Loucy (cell line): ENCODE data around the gene TMSB10.

ENCODE experiments used
- H2AFZ ChIP-seq: fragments of 200-600 bp; sonication (generic); 2 replicates; pipeline ENCODE4 v1.6.0; 2016; ENCODE audit warnings: antibody characterized with exemption, mild to moderate bottlenecking, low read length, moderate library complexity
- H3F3A ChIP-seq: fragments of 200-600 bp; 2 replicates; pipeline ENCODE4 v1.6.0; 2016; ENCODE audit warnings: antibody characterized with exemption, low read depth, mild to moderate bottlenecking
- H3K27me3 ChIP-seq: fragments of 200-600 bp; sonication (generic); 2 replicates; pipeline ENCODE4 v1.6.1; 2014; ENCODE audit warnings: low read length, mild to moderate bottlenecking; ENCODE audit not compliant: insufficient read depth, poor library complexity, severe bottlenecking
- H3K36me3 ChIP-seq: fragments of 200-600 bp; sonication (generic); 2 replicates; pipeline ENCODE4 v1.6.1; 2016; ENCODE audit warnings: low read length; ENCODE audit not compliant: insufficient read depth
- H3K4me1 ChIP-seq: fragments of 200-600 bp; sonication (generic); 2 replicates; pipeline ENCODE4 v1.5.1; 2014; ENCODE audit warnings: low read length, mild to moderate bottlenecking; ENCODE audit not compliant: insufficient read depth, poor library complexity, severe bottlenecking
- H3K4me2 ChIP-seq: fragments of 200-600 bp; sonication (generic); 2 replicates; pipeline ENCODE4 v1.6.0; 2014; ENCODE audit warnings: antibody characterized with exemption, low read length, low read depth, mild to moderate bottlenecking; ENCODE audit not compliant: poor library complexity, severe bottlenecking
- H3K4me3 ChIP-seq: fragments of 200-600 bp; sonication (generic); 2 replicates; pipeline ENCODE4 v1.5.1; 2014; ENCODE audit warnings: low read length, mild to moderate bottlenecking, mixed read lengths; ENCODE audit not compliant: poor library complexity, severe bottlenecking
- H3K79me2 ChIP-seq: fragments of 200-600 bp; sonication (generic); 2 replicates; pipeline ENCODE4 v1.6.1; 2014; ENCODE audit warnings: low read length; ENCODE audit not compliant: insufficient read depth
- H3K9ac ChIP-seq: fragments of 200-600 bp; sonication (generic); 2 replicates; pipeline ENCODE4 v1.6.0; 2014; ENCODE audit warnings: mild to moderate bottlenecking, low read depth, low read length, moderate library complexity; ENCODE audit not compliant: poor library complexity, severe bottlenecking
- H3K9me2 ChIP-seq: fragments of 200-600 bp; sonication (generic); replicated peaks from 2 replicates; pipeline ENCODE4 v1.6.1; 2016; ENCODE audit warnings: low read depth, low read length, mixed read lengths
- H3K9me3 ChIP-seq: fragments of 200-600 bp; sonication (generic); 2 replicates; pipeline ENCODE4 v1.6.1; 2014; ENCODE audit warnings: mild to moderate bottlenecking, antibody characterized with exemption, low read length, low read depth; ENCODE audit not compliant: insufficient read depth
- H4K20me1 ChIP-seq: fragments of 200-600 bp; sonication (generic); 2 replicates; pipeline ENCODE4 v1.6.0; 2014; ENCODE audit warnings: antibody characterized with exemption, low read length, mild to moderate bottlenecking; ENCODE audit not compliant: insufficient read depth, poor library complexity, severe bottlenecking
- EZH2phosphoT487 ChIP-seq: fragments of 200-600 bp; IDR thresholded peaks from 2 replicates; pipeline ENCODE4 v1.6.1; 2018; ENCODE audit warnings: antibody characterized with exemption, mild to moderate bottlenecking, moderate library complexity, borderline replicate concordance
- TF ChIP-seq, protein P1 (sequence below): fragments of 200-600 bp; sonication (generic); conservative IDR thresholded peaks from 2 replicates; pipeline ENCODE4 v1.5.1; 2014; ENCODE audit warnings: mild to moderate bottlenecking, antibody characterized with exemption, low read length

TMSB10 gene

DNA sequence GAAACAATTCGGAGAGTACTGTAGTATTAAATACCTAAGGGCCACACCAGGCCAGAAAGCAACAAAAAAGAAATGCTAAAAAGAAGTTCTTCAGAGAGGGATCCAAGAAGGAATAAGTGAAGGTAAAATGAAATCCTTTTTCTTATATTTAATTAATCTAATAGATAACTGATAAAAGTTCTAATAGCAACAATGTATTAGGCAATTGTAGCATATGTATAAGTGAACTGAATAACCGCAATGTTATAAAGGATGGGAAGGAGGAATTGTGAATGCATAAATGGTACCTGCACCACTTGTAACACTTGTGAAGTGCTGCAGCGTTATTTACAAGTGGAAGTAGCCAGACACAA, 21.8 kb downstream of the TMSB10 start:
- H2AFZ ChIP-seq: peak overlapping the region; percentile 99; the same call in 1 of the 2 replicates
- no peaks in the 10 kb centered on the region for H3K9me2 ChIP-seq
- H3K4me2 ChIP-seq: peak overlapping the region; percentile 87
- peak overlapping the region; percentile 77 for H3K4me3 ChIP-seq
- H3K79me2 ChIP-seq: no peaks in the 10 kb centered on the region
- H3K4me1 ChIP-seq: peaks cover 15% of the 10 kb centered on the region
- H3K27me3 ChIP-seq: no peaks in the 10 kb centered on the region
- TF ChIP-seq EZH2phosphoT487: no peak
- TF ChIP-seq, protein P1, sequence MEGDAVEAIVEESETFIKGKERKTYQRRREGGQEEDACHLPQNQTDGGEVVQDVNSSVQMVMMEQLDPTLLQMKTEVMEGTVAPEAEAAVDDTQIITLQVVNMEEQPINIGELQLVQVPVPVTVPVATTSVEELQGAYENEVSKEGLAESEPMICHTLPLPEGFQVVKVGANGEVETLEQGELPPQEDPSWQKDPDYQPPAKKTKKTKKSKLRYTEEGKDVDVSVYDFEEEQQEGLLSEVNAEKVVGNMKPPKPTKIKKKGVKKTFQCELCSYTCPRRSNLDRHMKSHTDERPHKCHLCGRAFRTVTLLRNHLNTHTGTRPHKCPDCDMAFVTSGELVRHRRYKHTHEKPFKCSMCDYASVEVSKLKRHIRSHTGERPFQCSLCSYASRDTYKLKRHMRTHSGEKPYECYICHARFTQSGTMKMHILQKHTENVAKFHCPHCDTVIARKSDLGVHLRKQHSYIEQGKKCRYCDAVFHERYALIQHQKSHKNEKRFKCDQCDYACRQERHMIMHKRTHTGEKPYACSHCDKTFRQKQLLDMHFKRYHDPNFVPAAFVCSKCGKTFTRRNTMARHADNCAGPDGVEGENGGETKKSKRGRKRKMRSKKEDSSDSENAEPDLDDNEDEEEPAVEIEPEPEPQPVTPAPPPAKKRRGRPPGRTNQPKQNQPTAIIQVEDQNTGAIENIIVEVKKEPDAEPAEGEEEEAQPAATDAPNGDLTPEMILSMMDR: no peak
- H3K36me3 ChIP-seq: no peaks in the 10 kb centered on the region
- no peaks in the 10 kb centered on the region for H3F3A ChIP-seq
- H3K9ac ChIP-seq: no peak overlapping the region
- H3K9me3 ChIP-seq: no peaks in the 10 kb centered on the region
- H4K20me1 ChIP-seq: no peaks in the 10 kb centered on the region

DNA sequence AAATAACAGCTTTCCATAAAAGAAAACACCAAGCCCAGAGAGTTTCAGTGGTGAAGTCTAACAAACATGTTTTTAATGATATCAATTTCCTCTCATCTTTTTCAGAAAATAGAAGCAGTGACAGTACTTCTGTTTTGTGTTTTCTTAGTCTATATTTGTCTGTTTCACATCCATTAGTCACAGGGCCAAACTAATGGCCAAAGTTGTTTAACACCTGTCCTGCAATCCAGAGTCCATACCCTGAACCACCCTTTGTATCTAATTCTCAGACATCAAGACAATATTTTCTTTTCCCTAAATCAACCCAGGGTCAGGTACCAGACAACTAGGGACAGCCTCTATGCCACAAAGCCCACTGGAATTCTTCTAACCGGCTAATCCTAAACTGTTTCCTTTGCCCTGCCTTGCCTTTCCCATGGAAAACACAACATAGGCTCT, 25.9 kb downstream of the TMSB10 start:
- no peak overlapping the region for H3K4me3 ChIP-seq
- H3K27me3 ChIP-seq: no peaks in the 10 kb centered on the region
- no peak overlapping the region for H3K4me2 ChIP-seq
- H4K20me1 ChIP-seq: no peaks in the 10 kb centered on the region
- no peaks in the 10 kb centered on the region for H3K79me2 ChIP-seq
- no peaks in the 10 kb centered on the region for H3K9me2 ChIP-seq
- H3F3A ChIP-seq: no peaks in the 10 kb centered on the region
- no peak overlapping the region for H2AFZ ChIP-seq
- H3K36me3 ChIP-seq: no peaks in the 10 kb centered on the region
- H3K4me1 ChIP-seq: no peaks in the 10 kb centered on the region
- TF ChIP-seq, protein P1: no peak
- TF ChIP-seq EZH2phosphoT487: no peak
- no peaks in the 10 kb centered on the region for H3K9me3 ChIP-seq
- no peak overlapping the region for H3K9ac ChIP-seq

GRCh38 chr2:84938194-84938879, 32.9 kb downstream of the TMSB10 start:
- no peak for TF ChIP-seq EZH2phosphoT487
- TF ChIP-seq, protein P1: no peak
- no peaks in the 10 kb centered on the region for H3K36me3 ChIP-seq
- H3K9ac ChIP-seq: no peak overlapping the region
- peaks cover 12% of the 10 kb centered on the region for H3K4me1 ChIP-seq
- no peak overlapping the region; the same call in 1 of the 2 replicates for H2AFZ ChIP-seq
- no peak overlapping the region for H3K4me2 ChIP-seq
- no peak overlapping the region for H3K4me3 ChIP-seq
- no peaks in the 10 kb centered on the region for H3F3A ChIP-seq
- H3K9me3 ChIP-seq: no peaks in the 10 kb centered on the region
- no peaks in the 10 kb centered on the region for H3K79me2 ChIP-seq
- H3K9me2 ChIP-seq: no peaks in the 10 kb centered on the region
- H3K27me3 ChIP-seq: no peaks in the 10 kb centered on the region
- H4K20me1 ChIP-seq: no peaks in the 10 kb centered on the region
